Bronchial epithelial cell (primary cell): Measurements from ENCODE around the gene CYSLTR2. TPM values are rescaled to one million over a fixed set of nuclear protein-coding genes. Genes with fewer than 3 reads are reported as not detected.

Source experiments
- DNase-seq: peaks from one replicate; pipeline ENCODE4 v3.0.0-alpha.2; 2010; ENCODE audit warnings: low read depth
- FAIRE-seq: peaks from 2 replicates; lab custom pipeline; 2011; peaks lifted over from hg19 to GRCh38; lab: Jason Lieb, UNC
- H3K27me3 ChIP-seq: 2 replicates; pipeline ENCODE4 v1.5.1; 2011; ENCODE audit warnings: low read length; ENCODE audit not compliant: control insufficient read depth, insufficient read depth
- H3K36me3 ChIP-seq: 2 replicates; pipeline ENCODE4 v1.5.1; 2011; ENCODE audit warnings: low read length; ENCODE audit not compliant: control insufficient read depth, insufficient read depth
- H3K4me3 ChIP-seq: 2 replicates; pipeline ENCODE4 v1.5.1; 2011; ENCODE audit warnings: mild to moderate bottlenecking, low read depth, low read length, control low read depth
- CTCF ChIP-seq: IDR thresholded peaks from 2 replicates; pipeline ENCODE4 v1.5.1; 2011; ENCODE audit warnings: mild to moderate bottlenecking, moderate library complexity, low read length, control low read depth, inconsistent platforms; ENCODE audit not compliant: insufficient read depth, severe bottlenecking
- total RNA-seq: library from RNA; depleted of rRNA; stranded (reverse); fragments of >200 nt; gene quantifications from 2 replicates; pipeline ENCODE4 v1.2.1, GENCODE V29; 2014

The CYSLTR2 gene
- total RNA-seq, 1 donor from 2014 or later, result not detected

GRCh38 chr13:48680756-48681392 lies 27.1 kb downstream of the CYSLTR2 start:
- Histone ChIP-seq H3K4me3 (no peak overlapping the region), H3K27me3 (no peaks in the 10 kb centered on the region), H3K36me3 (no peaks in the 10 kb centered on the region)
- DNase-seq (no peak), FAIRE-seq (no peak)
- no peak for TF ChIP-seq CTCF

- FAIRE-seq, result no peak
- no peak for DNase-seq
- TF ChIP-seq CTCF, result no peak
- H3K27me3 ChIP-seq, result no peaks in the 10 kb centered on the region
- no peaks in the 10 kb centered on the region for H3K36me3 ChIP-seq
- H3K4me3 ChIP-seq, result no peak overlapping the region
Measured at GRCh38 chr13:48681905-48682304, 28.2 kb downstream of the CYSLTR2 start.

- no peak for TF ChIP-seq CTCF
- Histone ChIP-seq H3K4me3 (no peak overlapping the region), H3K27me3 (no peaks in the 10 kb centered on the region), H3K36me3 (no peaks in the 10 kb centered on the region)
- DNase-seq (no peak), FAIRE-seq (no peak)
Measured at GRCh38 chr13:48682436-48682835, 28.7 kb downstream of the CYSLTR2 start.

GRCh38 chr13:48686636-48687210 lies 33.0 kb downstream of the CYSLTR2 start:
- Histone ChIP-seq H3K27me3 (no peaks in the 10 kb centered on the region), H3K36me3 (no peaks in the 10 kb centered on the region), H3K4me3 (no peak overlapping the region)
- FAIRE-seq (no peak), DNase-seq (no peak)
- TF ChIP-seq CTCF, result no peak

- FAIRE-seq, result no peak
- no peak for DNase-seq
- TF ChIP-seq CTCF, result no peak
- no peaks in the 10 kb centered on the region for H3K27me3 ChIP-seq
- H3K4me3 ChIP-seq, result no peak overlapping the region
- H3K36me3 ChIP-seq, result no peaks in the 10 kb centered on the region
Measured at GRCh38 chr13:48687249-48687648, 33.5 kb downstream of the CYSLTR2 start.
